SU-DHL-6 (cell line): ENCODE measurements around the gene KNOP1.

Source experiments
- H2AFZ ChIP-seq: fragments of 200-600 bp; sonication (generic); 2 replicates; pipeline ENCODE4 v1.6.1; 2014; ENCODE audit warnings: low read depth, mild to moderate bottlenecking, moderate library complexity, mixed read lengths, antibody characterized with exemption, low read length; ENCODE audit not compliant: severe bottlenecking
- H3F3A ChIP-seq: fragments of 200-600 bp; shearing (Covaris generic); 2 replicates; pipeline ENCODE4 v1.6.0; 2016; ENCODE audit warnings: antibody characterized with exemption, mild to moderate bottlenecking; ENCODE audit not compliant: insufficient read depth
- H3K27ac ChIP-seq: fragments of 200-600 bp; sonication (generic); 2 replicates; pipeline ENCODE4 v1.5.1; 2016; ENCODE audit warnings: low read depth, mild to moderate bottlenecking, low read length, moderate library complexity, mixed read lengths
- H3K27me3 ChIP-seq: fragments of 200-600 bp; sonication (generic), shearing (Covaris generic); 2 replicates; pipeline ENCODE4 v1.6.0; 2014; ENCODE audit warnings: mild to moderate bottlenecking, low read length
- H3K36me3 ChIP-seq: fragments of 200-600 bp; sonication (generic); 2 replicates; pipeline ENCODE4 v1.6.1; 2014; ENCODE audit warnings: mild to moderate bottlenecking, low read length, mixed read lengths
- H3K4me2 ChIP-seq: fragments of 300-600, 200-600 bp; shearing (Covaris generic), sonication (generic); 2 replicates; pipeline ENCODE4 v1.6.0; 2014; ENCODE audit warnings: low read length, low read depth, mild to moderate bottlenecking; ENCODE audit not compliant: poor library complexity, severe bottlenecking
- H3K4me3 ChIP-seq: fragments of 200-600 bp; sonication (generic); 2 replicates; pipeline ENCODE4 v1.5.1; 2014; ENCODE audit warnings: antibody characterized with exemption, low read length, mild to moderate bottlenecking, mixed read lengths; ENCODE audit not compliant: insufficient read depth, poor library complexity, severe bottlenecking
- H3K79me2 ChIP-seq: fragments of 200-600 bp; sonication (generic); 2 replicates; pipeline ENCODE4 v1.6.1; 2014; ENCODE audit warnings: mild to moderate bottlenecking, low read length, moderate library complexity; ENCODE audit not compliant: insufficient read depth
- H3K9ac ChIP-seq: fragments of 200-600 bp; sonication (generic); 2 replicates; pipeline ENCODE4 v1.7.0; 2014; ENCODE audit warnings: mild to moderate bottlenecking, low read length
- H3K9me2 ChIP-seq: fragments of 200-600 bp; sonication (generic); replicated peaks from 2 replicates; pipeline ENCODE4 v1.6.1; 2014; ENCODE audit warnings: low read length; ENCODE audit not compliant: insufficient read depth
- H3K9me3 ChIP-seq: fragments of 200-600 bp; sonication (generic); 2 replicates; pipeline ENCODE4 v1.6.1; 2014; ENCODE audit warnings: low read length, mixed read lengths; ENCODE audit not compliant: insufficient read depth
- H4K20me1 ChIP-seq: fragments of 200-600 bp; sonication (generic); 2 replicates; pipeline ENCODE4 v1.6.1; 2014; ENCODE audit warnings: low read depth, mild to moderate bottlenecking, antibody characterized with exemption, low read length, moderate library complexity, mixed read lengths
- CTCF ChIP-seq: fragments of 200-600 bp; sonication (generic); IDR thresholded peaks from one replicate; pipeline ENCODE4 v1.5.1; 2017; ENCODE audit warnings: antibody characterized with exemption, mild to moderate bottlenecking, low read length, moderate library complexity; ENCODE audit not compliant: insufficient read depth, poor library complexity, severe bottlenecking
- EZH2phosphoT487 ChIP-seq: fragments of 200-600 bp; sonication (generic), shearing (Covaris generic); conservative IDR thresholded peaks from 2 replicates; pipeline ENCODE4 v1.6.1; 2018; ENCODE audit warnings: mild to moderate bottlenecking, antibody characterized with exemption, low read length, moderate library complexity, mixed read lengths

Gene KNOP1

GRCh38 chr16:19706846-19707245 is 11.2 kb downstream of the KNOP1 start:
- Histone ChIP-seq H3K9me3 (no peaks in the 10 kb centered on the region), H3K4me2 (no peak overlapping the region), H3K9ac (no peak overlapping the region), H3K27me3 (no peaks in the 10 kb centered on the region), H4K20me1 (no peaks in the 10 kb centered on the region), H3K27ac (no peak overlapping the region), H3K79me2 (0 out of 2 replicates have a peak, but pooled peaks cover under 1% of the 10 kb centered on the region), H3K9me2 (no peaks in the 10 kb centered on the region), H3K4me3 (no peak overlapping the region), H3K36me3 (no peaks in the 10 kb centered on the region), H3F3A (no peaks in the 10 kb centered on the region), H2AFZ (no peak overlapping the region)
- TF ChIP-seq EZH2phosphoT487: no peak
- TF ChIP-seq CTCF: no peak

GRCh38 chr16:19705843-19706242 is 12.2 kb downstream of the KNOP1 start:
- H3K4me2 ChIP-seq: no peak overlapping the region
- H3K27me3 ChIP-seq: no peaks in the 10 kb centered on the region
- H3F3A ChIP-seq: no peaks in the 10 kb centered on the region
- H3K36me3 ChIP-seq: no peaks in the 10 kb centered on the region
- no peaks in the 10 kb centered on the region for H4K20me1 ChIP-seq
- H3K9me3 ChIP-seq: no peaks in the 10 kb centered on the region
- no peak overlapping the region for H3K9ac ChIP-seq
- no peak overlapping the region for H2AFZ ChIP-seq
- TF ChIP-seq EZH2phosphoT487 (no peak), CTCF (no peak)
- H3K9me2 ChIP-seq: no peaks in the 10 kb centered on the region
- H3K79me2 ChIP-seq: no peaks in the 10 kb centered on the region
- H3K4me3 ChIP-seq: no peak overlapping the region
- no peak overlapping the region for H3K27ac ChIP-seq

GRCh38 chr16:19705146-19705501 is 12.9 kb downstream of the KNOP1 start:
- Histone ChIP-seq H3K9me3 (no peaks in the 10 kb centered on the region), H3F3A (no peaks in the 10 kb centered on the region), H3K4me2 (no peak overlapping the region), H4K20me1 (no peaks in the 10 kb centered on the region), H3K9me2 (no peaks in the 10 kb centered on the region), H3K79me2 (no peaks in the 10 kb centered on the region), H3K36me3 (no peaks in the 10 kb centered on the region), H3K27ac (no peak overlapping the region), H3K27me3 (no peaks in the 10 kb centered on the region), H2AFZ (no peak overlapping the region), H3K4me3 (no peak overlapping the region), H3K9ac (no peak overlapping the region)
- TF ChIP-seq CTCF (no peak), EZH2phosphoT487 (no peak)
